ENCODE results near the gene CHL1. TPM values are rescaled to one million over a fixed set of nuclear protein-coding genes. Genes with fewer than 3 reads are reported as not detected.

CHL1 gene, protein sequence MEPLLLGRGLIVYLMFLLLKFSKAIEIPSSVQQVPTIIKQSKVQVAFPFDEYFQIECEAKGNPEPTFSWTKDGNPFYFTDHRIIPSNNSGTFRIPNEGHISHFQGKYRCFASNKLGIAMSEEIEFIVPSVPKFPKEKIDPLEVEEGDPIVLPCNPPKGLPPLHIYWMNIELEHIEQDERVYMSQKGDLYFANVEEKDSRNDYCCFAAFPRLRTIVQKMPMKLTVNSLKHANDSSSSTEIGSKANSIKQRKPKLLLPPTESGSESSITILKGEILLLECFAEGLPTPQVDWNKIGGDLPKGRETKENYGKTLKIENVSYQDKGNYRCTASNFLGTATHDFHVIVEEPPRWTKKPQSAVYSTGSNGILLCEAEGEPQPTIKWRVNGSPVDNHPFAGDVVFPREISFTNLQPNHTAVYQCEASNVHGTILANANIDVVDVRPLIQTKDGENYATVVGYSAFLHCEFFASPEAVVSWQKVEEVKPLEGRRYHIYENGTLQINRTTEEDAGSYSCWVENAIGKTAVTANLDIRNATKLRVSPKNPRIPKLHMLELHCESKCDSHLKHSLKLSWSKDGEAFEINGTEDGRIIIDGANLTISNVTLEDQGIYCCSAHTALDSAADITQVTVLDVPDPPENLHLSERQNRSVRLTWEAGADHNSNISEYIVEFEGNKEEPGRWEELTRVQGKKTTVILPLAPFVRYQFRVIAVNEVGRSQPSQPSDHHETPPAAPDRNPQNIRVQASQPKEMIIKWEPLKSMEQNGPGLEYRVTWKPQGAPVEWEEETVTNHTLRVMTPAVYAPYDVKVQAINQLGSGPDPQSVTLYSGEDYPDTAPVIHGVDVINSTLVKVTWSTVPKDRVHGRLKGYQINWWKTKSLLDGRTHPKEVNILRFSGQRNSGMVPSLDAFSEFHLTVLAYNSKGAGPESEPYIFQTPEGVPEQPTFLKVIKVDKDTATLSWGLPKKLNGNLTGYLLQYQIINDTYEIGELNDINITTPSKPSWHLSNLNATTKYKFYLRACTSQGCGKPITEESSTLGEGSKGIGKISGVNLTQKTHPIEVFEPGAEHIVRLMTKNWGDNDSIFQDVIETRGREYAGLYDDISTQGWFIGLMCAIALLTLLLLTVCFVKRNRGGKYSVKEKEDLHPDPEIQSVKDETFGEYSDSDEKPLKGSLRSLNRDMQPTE (N-terminal part only)
- total RNA-seq, result not detected in 2 replicates

DNA sequence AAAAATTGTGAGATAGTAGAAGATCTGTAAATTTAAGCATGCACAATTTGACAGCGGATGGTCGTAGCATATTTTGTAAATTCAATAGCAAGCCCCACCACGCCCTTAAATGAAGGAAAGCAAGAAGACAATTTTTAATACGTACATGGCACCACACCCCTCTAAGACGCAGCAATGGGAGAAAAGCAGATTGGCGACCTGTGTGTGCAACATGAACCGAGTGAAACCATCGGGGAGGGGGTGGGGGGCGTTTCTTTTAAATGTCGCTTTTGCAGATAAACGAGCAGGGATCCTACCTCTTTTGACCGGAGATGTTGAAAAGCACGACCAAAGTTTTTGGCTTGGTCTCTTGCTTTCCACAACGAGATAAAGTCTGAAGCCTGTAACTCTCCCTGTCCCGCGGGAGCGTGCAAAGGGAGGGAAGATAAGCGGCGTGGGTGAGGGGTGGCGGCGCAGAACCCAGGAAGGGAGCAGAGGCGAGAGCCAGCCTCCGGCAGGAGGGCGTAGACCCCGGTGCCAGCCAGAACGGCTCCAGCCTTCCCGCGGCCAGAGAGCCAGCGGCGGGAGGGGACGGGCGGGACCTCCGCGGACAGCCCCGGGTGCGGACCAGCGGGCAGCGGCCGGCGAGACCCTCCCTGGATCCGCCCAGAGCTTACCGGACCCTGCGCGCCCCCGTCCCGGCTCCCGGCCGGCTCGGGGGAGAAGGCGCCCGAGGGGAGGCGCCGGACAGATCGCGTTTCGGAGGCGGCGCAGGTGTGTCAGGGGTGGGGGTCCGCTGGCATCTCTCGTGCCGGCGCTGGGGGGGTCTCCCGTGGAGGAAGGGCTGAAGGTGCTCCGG is at the start of gene CHL1:
Gene CHL1, plus strand, starts transcription at position 453 of the 838 bp plus-strand sequence. CDS start 123,014 bp downstream, outside the sequence.
- Mint-ChIP-seq H3K27me3 (ENCODE audit: low read depth) (peaks cover 10% of the 10 kb centered on the region), H3K4me1 (ENCODE audit: low read depth) (no peaks in the 10 kb centered on the region), H3K9me3 (no peaks in the 10 kb centered on the region), H3K4me3 (ENCODE audit: low read depth) (no peak within 1 kb of the TSS), H3K27ac (no peak within 1 kb of the TSS), H3K36me3 (ENCODE audit: low read depth) (no peaks in the 10 kb centered on the region)
- intact Hi-C loops (cut with micrococcal nuclease), result no loop called here
- DNase-seq (ENCODE audit: low spot score), result no peak

DNA sequence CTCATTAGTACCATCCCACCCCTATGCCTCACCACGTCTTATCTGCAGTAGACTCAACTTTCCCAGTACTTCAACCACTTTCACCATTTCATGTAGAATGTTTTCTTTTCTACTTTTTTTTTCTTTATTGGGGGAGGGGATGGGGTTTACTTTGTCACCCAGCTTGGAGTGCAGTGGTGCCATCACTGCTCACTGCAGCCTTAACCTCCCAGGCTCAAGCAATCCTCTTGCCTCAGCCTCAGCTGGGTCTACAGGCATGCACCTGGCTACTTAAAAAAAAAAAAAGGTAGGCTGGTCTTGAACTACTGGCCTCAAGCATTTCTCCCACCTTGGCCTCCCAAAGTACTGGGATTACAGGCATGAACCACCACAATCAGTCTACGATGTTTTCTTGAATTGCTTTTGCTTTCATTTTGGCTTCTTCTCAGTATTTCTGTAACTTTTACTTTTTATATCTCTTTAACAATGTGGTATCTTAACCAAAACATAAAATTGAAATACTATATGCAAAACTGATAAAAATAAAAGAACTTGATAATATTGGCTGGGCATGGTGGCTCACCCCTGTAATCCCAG is 44.9 kb upstream of the CHL1 start:
- Mint-ChIP-seq H3K27me3 (ENCODE audit: low read depth) (no peaks in the 10 kb centered on the region), H3K36me3 (ENCODE audit: low read depth) (no peaks in the 10 kb centered on the region), H3K4me3 (ENCODE audit: low read depth) (no peak overlapping the region), H3K9me3 (no peaks in the 10 kb centered on the region), H3K4me1 (ENCODE audit: low read depth) (no peaks in the 10 kb centered on the region), H3K27ac (no peak overlapping the region)
- intact Hi-C loops (cut with micrococcal nuclease), result no loop called here
- DNase-seq (ENCODE audit: low spot score), result no peak

DNA sequence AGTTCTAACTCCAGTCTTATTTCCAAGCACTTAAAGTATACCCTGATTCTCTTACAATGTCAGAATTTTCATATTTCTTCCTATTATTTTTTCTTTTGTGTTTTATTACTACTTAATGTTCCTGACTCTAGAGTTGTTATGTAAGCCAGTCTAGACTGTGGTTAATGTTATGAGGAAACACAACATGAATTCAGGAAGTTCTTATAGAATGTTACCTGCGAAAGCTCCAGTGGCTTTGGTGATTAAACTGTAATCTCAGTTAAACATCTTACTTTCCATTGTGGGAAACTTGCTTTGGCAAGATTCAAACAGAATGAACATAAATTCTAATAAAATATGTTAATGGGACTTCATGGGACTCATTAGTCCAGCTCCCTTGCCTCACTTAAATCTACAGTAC is 36.6 kb upstream of the CHL1 start:
- no peak overlapping the region for H3K4me3 Mint-ChIP-seq (ENCODE audit: low read depth)
- no peaks in the 10 kb centered on the region for H3K27me3 Mint-ChIP-seq (ENCODE audit: low read depth)
- intact Hi-C loops (cut with micrococcal nuclease), result no loop called here
- no peaks in the 10 kb centered on the region for H3K9me3 Mint-ChIP-seq
- H3K4me1 Mint-ChIP-seq (ENCODE audit: low read depth), result no peaks in the 10 kb centered on the region
- DNase-seq (ENCODE audit: low spot score), result no peak
- H3K36me3 Mint-ChIP-seq (ENCODE audit: low read depth), result no peaks in the 10 kb centered on the region
- no peak overlapping the region for H3K27ac Mint-ChIP-seq

DNA sequence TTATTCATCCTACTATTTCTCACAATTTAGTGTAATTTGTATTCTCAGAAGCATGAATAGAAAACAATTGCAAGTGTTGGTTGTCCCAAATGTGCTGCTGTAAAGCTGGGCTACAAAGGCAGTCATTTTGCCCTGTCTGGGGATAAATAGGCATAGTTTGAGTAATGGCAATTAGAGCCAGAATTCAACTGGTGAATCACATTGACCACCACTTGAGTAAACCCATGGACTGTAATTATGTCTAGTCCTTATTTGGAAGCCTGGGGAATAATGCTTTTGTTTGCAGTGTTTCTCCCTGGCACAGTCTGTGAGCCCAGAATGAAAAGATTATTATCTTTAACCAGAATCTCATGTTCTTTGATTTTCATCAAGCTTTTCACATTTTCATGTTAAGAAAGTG is 30.5 kb upstream of the CHL1 start:
- H3K27me3 Mint-ChIP-seq (ENCODE audit: low read depth), result no peaks in the 10 kb centered on the region
- intact Hi-C loops (cut with micrococcal nuclease), result no loop called here
- DNase-seq (ENCODE audit: low spot score), result no peak
- H3K9me3 Mint-ChIP-seq, result no peaks in the 10 kb centered on the region
- no peak overlapping the region for H3K4me3 Mint-ChIP-seq (ENCODE audit: low read depth)
- H3K4me1 Mint-ChIP-seq (ENCODE audit: low read depth), result no peaks in the 10 kb centered on the region
- no peaks in the 10 kb centered on the region for H3K36me3 Mint-ChIP-seq (ENCODE audit: low read depth)
- H3K27ac Mint-ChIP-seq, result no peak overlapping the region

DNA sequence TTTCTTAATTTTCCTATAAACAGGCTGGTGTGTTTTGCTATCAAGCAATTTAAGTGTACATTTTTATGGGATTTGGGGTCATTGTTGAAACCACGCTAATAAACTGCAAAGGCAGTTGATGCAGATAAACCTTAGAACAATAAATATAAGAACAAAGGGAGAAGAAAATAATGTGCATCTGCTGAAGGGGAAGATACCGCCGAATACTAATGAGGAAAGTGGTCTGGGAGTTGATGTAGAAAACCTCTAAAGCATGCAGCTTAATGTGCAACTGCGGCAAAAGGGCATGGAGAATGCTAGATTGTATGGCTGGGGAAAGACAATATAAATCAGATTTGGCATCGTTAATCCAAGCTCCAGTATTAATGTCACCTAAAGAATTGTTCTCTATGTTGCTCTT is 29.8 kb upstream of the CHL1 start:
- Mint-ChIP-seq H3K27ac (no peak overlapping the region), H3K27me3 (ENCODE audit: low read depth) (no peaks in the 10 kb centered on the region), H3K4me1 (ENCODE audit: low read depth) (no peaks in the 10 kb centered on the region), H3K36me3 (ENCODE audit: low read depth) (no peaks in the 10 kb centered on the region), H3K4me3 (ENCODE audit: low read depth) (no peak overlapping the region), H3K9me3 (no peaks in the 10 kb centered on the region)
- intact Hi-C loops (cut with micrococcal nuclease), result no loop called here
- no peak for DNase-seq (ENCODE audit: low spot score)

DNA sequence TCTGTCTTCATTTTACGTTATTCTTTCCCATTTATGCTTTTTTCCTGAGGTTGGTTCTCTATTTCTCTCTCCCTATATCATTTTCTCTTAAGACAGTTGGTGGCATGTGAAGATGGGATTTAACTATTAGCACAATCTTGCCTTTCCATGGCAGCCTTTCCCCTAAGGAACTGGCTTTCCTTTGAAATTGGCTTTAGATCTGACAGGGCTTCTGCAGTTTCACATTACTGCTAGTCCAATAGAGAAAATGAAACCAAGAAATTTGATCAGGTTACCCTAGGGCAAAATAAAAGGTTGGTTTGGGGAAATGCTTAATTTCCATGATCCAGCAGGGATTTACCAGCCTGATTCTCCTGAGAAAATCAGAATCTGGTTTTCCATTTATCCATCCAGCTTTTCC is 22.7 kb upstream of the CHL1 start:
- Mint-ChIP-seq H3K4me1 (ENCODE audit: low read depth) (no peaks in the 10 kb centered on the region), H3K9me3 (no peaks in the 10 kb centered on the region), H3K27ac (no peak overlapping the region), H3K4me3 (ENCODE audit: low read depth) (no peak overlapping the region), H3K36me3 (ENCODE audit: low read depth) (no peaks in the 10 kb centered on the region), H3K27me3 (ENCODE audit: low read depth) (no peaks in the 10 kb centered on the region)
- intact Hi-C loops (cut with micrococcal nuclease), result no loop called here
- DNase-seq (ENCODE audit: low spot score), result no peak

DNA sequence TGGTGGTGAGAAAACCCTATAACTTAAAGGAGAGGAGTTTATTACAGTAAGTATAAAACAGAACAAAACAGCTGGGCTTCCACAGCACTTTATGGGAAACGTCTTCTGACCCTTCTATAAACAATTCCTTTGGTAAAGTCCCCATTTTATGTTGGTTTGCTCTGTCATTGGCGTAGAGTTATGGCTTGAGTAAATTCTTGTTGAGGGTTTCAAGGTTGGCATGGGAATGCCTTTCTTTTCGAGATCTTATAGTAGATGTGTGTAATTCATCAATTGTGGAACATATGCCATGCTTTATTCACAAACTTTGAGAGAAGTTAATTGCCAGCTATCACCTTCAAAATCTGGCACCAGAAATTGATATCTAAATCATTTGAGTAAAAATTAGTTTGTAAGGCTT is 11.6 kb upstream of the CHL1 start:
- H3K27me3 Mint-ChIP-seq (ENCODE audit: low read depth), result no peaks in the 10 kb centered on the region
- H3K9me3 Mint-ChIP-seq, result no peaks in the 10 kb centered on the region
- intact Hi-C loops (cut with micrococcal nuclease), result no loop called here
- H3K4me3 Mint-ChIP-seq (ENCODE audit: low read depth), result no peak overlapping the region
- no peaks in the 10 kb centered on the region for H3K4me1 Mint-ChIP-seq (ENCODE audit: low read depth)
- H3K27ac Mint-ChIP-seq, result no peak overlapping the region
- no peak for DNase-seq (ENCODE audit: low spot score)
- no peaks in the 10 kb centered on the region for H3K36me3 Mint-ChIP-seq (ENCODE audit: low read depth)

DNA sequence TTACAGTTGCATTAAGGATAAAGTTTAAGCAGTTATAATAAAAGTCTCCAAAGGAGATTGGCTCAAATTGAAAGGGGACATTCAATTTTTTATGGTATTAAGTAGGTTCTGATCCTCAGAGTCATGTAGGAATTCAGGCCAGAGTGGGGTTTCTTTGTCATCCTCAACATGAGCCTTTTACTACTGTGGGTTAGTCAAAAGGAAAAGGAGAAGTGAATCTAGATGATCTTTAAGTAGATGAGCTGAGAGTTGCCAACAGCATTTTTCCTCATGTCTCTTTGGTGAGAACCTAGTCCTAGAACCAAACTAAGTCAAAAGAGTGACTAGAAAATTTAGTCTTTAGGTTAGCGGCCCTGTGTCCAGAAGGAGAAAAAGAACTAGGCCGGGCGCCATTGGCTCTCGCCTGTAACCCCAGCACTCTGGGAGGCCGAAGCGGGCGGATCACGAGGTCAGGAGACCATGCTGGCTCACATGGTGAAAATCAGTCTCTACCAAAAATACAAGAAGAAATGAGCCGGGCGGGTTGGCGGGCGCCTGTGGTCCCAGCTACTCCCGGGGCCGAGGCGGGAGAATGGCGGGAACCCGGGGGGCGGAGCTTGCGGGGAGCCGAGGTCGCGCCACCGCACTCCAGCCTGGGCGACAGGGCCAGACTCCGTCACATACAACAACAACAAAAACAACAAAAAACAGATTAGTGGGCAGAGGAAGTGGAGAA is 4.2 kb upstream of the CHL1 start:
- intact Hi-C loops (cut with micrococcal nuclease), result no loop called here
- DNase-seq (ENCODE audit: low spot score), result no peak
- Mint-ChIP-seq H3K4me3 (ENCODE audit: low read depth) (no peak overlapping the region), H3K36me3 (ENCODE audit: low read depth) (no peaks in the 10 kb centered on the region), H3K27ac (no peak overlapping the region), H3K9me3 (no peaks in the 10 kb centered on the region), H3K4me1 (ENCODE audit: low read depth) (no peaks in the 10 kb centered on the region), H3K27me3 (ENCODE audit: low read depth) (peaks cover 10% of the 10 kb centered on the region)

DNA sequence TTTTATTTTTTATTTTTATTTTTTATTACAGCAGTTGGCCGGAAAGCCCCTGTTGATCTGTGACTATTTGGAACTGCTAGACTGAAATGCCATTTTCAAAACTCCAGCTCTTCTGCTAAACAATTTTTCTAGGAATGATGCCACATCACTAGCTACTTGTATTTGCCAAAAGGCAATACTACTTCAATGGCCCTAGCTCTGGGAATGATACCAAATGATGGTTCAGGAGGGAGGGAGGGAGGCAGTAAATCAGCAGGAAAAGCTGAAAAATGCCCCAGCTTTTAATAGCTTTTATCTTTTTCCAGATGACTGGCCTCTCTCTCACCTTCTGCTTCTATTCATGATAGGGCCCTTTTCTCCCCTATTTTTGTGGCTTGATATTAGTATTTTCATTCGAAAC is 2.6 kb upstream of the CHL1 start:
- H3K9me3 Mint-ChIP-seq, result no peaks in the 10 kb centered on the region
- H3K36me3 Mint-ChIP-seq (ENCODE audit: low read depth), result no peaks in the 10 kb centered on the region
- intact Hi-C loops (cut with micrococcal nuclease), result no loop called here
- H3K27ac Mint-ChIP-seq, result no peak overlapping the region
- DNase-seq (ENCODE audit: low spot score), result no peak
- H3K4me3 Mint-ChIP-seq (ENCODE audit: low read depth), result no peak overlapping the region
- H3K4me1 Mint-ChIP-seq (ENCODE audit: low read depth), result no peaks in the 10 kb centered on the region
- peaks cover 10% of the 10 kb centered on the region for H3K27me3 Mint-ChIP-seq (ENCODE audit: low read depth)

DNA sequence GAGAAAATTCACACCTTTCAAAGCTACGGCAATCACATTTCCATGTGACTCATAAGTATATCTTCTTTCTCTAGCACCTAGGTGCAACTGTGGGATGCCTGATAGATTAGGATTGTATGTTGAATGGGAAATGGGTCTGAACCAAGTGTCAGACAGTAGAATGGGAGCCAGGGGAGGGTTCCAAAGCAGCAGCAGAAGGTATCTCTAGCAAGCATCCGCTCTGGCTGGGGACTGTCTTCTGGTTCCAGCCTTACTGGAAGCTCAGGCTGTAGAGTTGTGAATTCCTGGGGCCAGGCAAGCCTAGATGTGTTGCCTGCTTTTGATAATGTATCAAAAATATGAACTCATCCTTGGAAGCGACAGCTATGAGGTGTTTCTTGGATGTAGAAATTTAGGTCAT is 2.1 kb upstream of the CHL1 start:
- intact Hi-C loops (cut with micrococcal nuclease), result no loop called here
- DNase-seq (ENCODE audit: low spot score), result no peak
- no peaks in the 10 kb centered on the region for H3K9me3 Mint-ChIP-seq
- no peak overlapping the region for H3K27ac Mint-ChIP-seq
- H3K27me3 Mint-ChIP-seq (ENCODE audit: low read depth), result peaks cover 10% of the 10 kb centered on the region
- H3K36me3 Mint-ChIP-seq (ENCODE audit: low read depth), result no peaks in the 10 kb centered on the region
- H3K4me1 Mint-ChIP-seq (ENCODE audit: low read depth), result no peaks in the 10 kb centered on the region
- no peak overlapping the region for H3K4me3 Mint-ChIP-seq (ENCODE audit: low read depth)

DNA sequence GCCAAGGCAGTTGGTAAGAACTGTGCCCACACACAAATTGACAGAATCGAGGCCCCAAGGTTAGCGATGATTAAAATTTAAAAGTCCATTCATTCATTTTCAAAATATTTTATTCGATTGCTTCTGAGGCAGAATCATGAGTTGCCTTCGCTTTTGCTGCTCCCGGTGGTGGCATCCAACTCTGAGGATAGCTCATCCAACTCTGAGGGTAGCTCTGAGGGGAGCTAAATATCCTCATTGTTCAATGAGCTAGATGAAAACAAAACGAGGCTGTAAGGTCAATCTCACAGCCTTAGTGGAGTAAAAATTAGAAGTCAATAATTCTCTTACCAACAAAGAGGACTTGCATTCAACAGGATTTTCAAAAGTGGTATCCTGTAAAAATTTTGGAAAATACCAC is 897 bp upstream of the CHL1 start:
- H3K36me3 Mint-ChIP-seq (ENCODE audit: low read depth), result no peaks in the 10 kb centered on the region
- no peaks in the 10 kb centered on the region for H3K4me1 Mint-ChIP-seq (ENCODE audit: low read depth)
- no peak overlapping the region for H3K27ac Mint-ChIP-seq
- intact Hi-C loops (cut with micrococcal nuclease), result no loop called here
- DNase-seq (ENCODE audit: low spot score), result no peak
- no peak overlapping the region for H3K4me3 Mint-ChIP-seq (ENCODE audit: low read depth)
- no peaks in the 10 kb centered on the region for H3K9me3 Mint-ChIP-seq
- peaks cover 10% of the 10 kb centered on the region for H3K27me3 Mint-ChIP-seq (ENCODE audit: low read depth)

All from activated T-helper 2 cell treated with anti-CD3 and anti-CD28 coated beads, Interferon-gamma antibody, Interleukin-2, Interleukin-4, amounts not matched to agents 10 μg/mL and 5 μg/mL and 100 μg/mL, durations not matched to agents 14 hours and 24 hours and 36 hours (primary cell).